Measurements from ENCODE around the gene CDK11A.

Gene CDK11A

GRCh38 chr1:1658583-1659549, 65.3 kb downstream of the CDK11A start, which contains the start of gene CDK11B:
Gene CDK11B (minus strand): TSS chr1:1659004. CDS start chr1:1657485, 1,519 bp downstream.
- TF ChIP-seq, protein P1, sequence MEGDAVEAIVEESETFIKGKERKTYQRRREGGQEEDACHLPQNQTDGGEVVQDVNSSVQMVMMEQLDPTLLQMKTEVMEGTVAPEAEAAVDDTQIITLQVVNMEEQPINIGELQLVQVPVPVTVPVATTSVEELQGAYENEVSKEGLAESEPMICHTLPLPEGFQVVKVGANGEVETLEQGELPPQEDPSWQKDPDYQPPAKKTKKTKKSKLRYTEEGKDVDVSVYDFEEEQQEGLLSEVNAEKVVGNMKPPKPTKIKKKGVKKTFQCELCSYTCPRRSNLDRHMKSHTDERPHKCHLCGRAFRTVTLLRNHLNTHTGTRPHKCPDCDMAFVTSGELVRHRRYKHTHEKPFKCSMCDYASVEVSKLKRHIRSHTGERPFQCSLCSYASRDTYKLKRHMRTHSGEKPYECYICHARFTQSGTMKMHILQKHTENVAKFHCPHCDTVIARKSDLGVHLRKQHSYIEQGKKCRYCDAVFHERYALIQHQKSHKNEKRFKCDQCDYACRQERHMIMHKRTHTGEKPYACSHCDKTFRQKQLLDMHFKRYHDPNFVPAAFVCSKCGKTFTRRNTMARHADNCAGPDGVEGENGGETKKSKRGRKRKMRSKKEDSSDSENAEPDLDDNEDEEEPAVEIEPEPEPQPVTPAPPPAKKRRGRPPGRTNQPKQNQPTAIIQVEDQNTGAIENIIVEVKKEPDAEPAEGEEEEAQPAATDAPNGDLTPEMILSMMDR (IDR thresholded peaks at IDR 0.05; ENCODE audit: low read length, missing control alignments): peak; percentile 9
- peak; percentile 98 for DNase-seq (ENCODE audit: low read depth)
- peak within 1 kb of the TSS; percentile 65 for H3K4me3 ChIP-seq (replicated peaks; ENCODE audit: low read depth, low read length)
